HFFc6 (cell line): ENCODE data around the gene HHIPL1. TPM values are rescaled to one million over a fixed set of nuclear protein-coding genes. Genes with fewer than 3 reads are reported as not detected.

Source experiments
- DNase-seq: peaks from one replicate; pipeline ENCODE4 v3.0.0-alpha.2; 2018
- H3K27ac Mint-ChIP-seq: 2 replicates; pipeline ENCODE4 v1.8.0; 2020; ENCODE audit warnings: mild to moderate bottlenecking, mixed read lengths
- H3K27me3 Mint-ChIP-seq: 2 replicates; pipeline ENCODE4 v1.8.0; 2021; ENCODE audit warnings: mild to moderate bottlenecking, moderate library complexity, mixed read lengths; ENCODE audit not compliant: insufficient read depth
- H3K36me3 Mint-ChIP-seq: 2 replicates; pipeline ENCODE4 v1.8.0; 2021; ENCODE audit warnings: low read depth, mixed read lengths
- H3K4me1 Mint-ChIP-seq: 2 replicates; pipeline ENCODE4 v1.8.0; 2020; ENCODE audit warnings: low read depth, mixed read lengths
- H3K4me3 Mint-ChIP-seq: 2 replicates; pipeline ENCODE4 v1.8.0; 2020; ENCODE audit warnings: mild to moderate bottlenecking, moderate library complexity, mixed read lengths
- H3K9me3 Mint-ChIP-seq: 2 replicates; pipeline ENCODE4 v1.8.0; 2020; ENCODE audit warnings: mild to moderate bottlenecking, mixed read lengths
- total RNA-seq, 6 experiments: library from RNA; stranded (reverse); fragmentation: NEBNext Ultra II Directional; extraction: Animal tissue kit (Norgen Biotek cat#: 25700); gene quantifications; 2 replicates in 1 of 6; 3 replicates in 5 of 6; pipeline ENCODE4 v1.2.3, GENCODE V29; 2021
- TF ChIP-seq, protein P1 (sequence below): fragments of 200-600 bp; sonication (generic); IDR thresholded peaks from 2 replicates; pipeline ENCODE4 v1.5.0; 2021; ENCODE audit warnings: antibody characterized with exemption, mild to moderate bottlenecking

Gene HHIPL1
- total RNA-seq, 6 experiments from 2014 or later: 0.99 to 2.8 (median 1.3) TPM

DNA sequence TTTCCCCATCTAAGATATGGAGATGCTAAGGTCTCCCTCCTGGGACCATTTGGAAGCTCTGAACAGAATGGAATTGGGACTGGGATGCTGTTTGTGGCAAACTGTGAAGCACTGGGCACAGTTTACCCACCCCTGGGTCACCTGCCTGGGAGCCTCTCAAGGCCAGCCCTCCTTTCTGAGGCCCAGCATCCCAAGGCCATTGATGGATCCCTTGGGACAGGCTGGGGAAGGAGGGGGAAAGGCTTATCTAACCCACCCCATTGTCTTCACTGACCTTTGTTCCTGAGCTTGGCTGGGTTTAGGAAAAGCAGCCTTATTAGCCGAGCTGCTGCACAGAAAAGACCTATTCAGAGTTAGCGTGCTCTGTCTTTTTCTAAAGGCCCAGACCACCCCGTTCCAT is 46.2 kb upstream of the HHIPL1 start:
- no peak overlapping the region for H3K27ac Mint-ChIP-seq
- peaks cover 50% of the 10 kb centered on the region for H3K4me1 Mint-ChIP-seq
- DNase-seq: no peak
- H3K9me3 Mint-ChIP-seq: no peaks in the 10 kb centered on the region; the same call in 1 of the 2 replicates
- no peak overlapping the region for H3K4me3 Mint-ChIP-seq
- no peaks in the 10 kb centered on the region for H3K27me3 Mint-ChIP-seq
- TF ChIP-seq, protein P1, sequence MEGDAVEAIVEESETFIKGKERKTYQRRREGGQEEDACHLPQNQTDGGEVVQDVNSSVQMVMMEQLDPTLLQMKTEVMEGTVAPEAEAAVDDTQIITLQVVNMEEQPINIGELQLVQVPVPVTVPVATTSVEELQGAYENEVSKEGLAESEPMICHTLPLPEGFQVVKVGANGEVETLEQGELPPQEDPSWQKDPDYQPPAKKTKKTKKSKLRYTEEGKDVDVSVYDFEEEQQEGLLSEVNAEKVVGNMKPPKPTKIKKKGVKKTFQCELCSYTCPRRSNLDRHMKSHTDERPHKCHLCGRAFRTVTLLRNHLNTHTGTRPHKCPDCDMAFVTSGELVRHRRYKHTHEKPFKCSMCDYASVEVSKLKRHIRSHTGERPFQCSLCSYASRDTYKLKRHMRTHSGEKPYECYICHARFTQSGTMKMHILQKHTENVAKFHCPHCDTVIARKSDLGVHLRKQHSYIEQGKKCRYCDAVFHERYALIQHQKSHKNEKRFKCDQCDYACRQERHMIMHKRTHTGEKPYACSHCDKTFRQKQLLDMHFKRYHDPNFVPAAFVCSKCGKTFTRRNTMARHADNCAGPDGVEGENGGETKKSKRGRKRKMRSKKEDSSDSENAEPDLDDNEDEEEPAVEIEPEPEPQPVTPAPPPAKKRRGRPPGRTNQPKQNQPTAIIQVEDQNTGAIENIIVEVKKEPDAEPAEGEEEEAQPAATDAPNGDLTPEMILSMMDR: no peak
- H3K36me3 Mint-ChIP-seq: no peaks in the 10 kb centered on the region; the same call in 1 of the 2 replicates

DNA sequence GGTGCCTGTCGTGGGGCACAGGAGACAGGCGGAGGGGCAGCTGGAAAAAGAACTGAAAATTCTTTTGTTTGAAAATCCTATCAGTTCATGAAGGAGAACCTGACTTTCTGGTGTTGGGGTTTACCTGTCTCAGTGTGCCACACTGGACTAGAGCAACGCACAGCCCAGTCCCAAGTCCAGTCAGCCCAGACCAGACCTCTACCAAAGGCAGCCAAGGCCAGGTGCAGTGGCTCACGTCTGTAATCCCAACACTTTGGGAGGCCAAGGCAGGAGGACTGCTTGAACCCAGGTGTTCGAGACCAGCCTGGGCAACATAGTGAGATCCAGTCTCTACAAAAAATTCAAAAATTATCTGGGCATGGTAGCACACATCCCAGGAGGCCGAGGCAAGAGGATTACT is 45.5 kb upstream of the HHIPL1 start:
- no peak for DNase-seq

DNA sequence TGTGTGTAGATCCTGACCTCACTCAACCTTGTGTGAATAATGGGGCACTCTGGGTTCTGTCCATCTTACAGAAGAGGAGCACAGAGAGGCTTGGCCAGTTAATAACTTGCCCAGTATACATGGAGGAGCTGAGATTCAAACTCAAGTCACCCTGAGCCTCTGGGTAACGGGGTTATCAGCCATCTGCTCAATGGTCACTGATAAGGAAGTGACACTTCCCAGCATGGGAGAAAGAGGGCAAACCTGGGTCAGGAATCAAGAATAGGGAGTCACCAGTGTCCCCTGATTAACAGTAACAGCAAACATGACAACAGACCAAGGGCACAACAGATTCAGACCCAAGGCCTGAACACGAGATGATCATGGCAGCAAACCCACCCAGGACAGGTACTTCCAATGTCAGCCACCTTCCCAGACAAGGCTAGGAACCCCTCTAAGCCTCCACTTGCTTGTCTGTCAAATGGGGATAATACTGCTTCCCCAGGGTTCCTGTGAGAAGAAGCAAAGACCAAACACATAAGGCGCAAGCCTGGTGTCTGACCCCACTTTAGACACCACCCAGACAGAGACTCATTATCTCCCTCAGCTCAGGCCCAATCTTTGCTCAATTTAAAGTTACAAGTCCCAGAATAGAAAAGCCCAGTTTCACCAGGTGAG is 44.6 kb upstream of the HHIPL1 start:
- Mint-ChIP-seq H3K27ac (peak overlapping the region; percentile 19), H3K9me3 (no peaks in the 10 kb centered on the region; the same call in 1 of the 2 replicates), H3K4me1 (peaks cover 47% of the 10 kb centered on the region), H3K4me3 (peak overlapping the region; percentile 31; the same call in 1 of the 2 replicates), H3K36me3 (no peaks in the 10 kb centered on the region; the same call in 1 of the 2 replicates), H3K27me3 (no peaks in the 10 kb centered on the region)
- no peak for DNase-seq
- TF ChIP-seq, protein P1: no peak

More for the DNA sequence above, 45.5 kb upstream of the HHIPL1 start:
- Mint-ChIP-seq H3K4me3 (no peak overlapping the region), H3K4me1 (peaks cover 50% of the 10 kb centered on the region), H3K27me3 (no peaks in the 10 kb centered on the region), H3K9me3 (no peaks in the 10 kb centered on the region; the same call in 1 of the 2 replicates), H3K36me3 (no peaks in the 10 kb centered on the region; the same call in 1 of the 2 replicates), H3K27ac (no peak overlapping the region)
- TF ChIP-seq, protein P1: no peak

DNA sequence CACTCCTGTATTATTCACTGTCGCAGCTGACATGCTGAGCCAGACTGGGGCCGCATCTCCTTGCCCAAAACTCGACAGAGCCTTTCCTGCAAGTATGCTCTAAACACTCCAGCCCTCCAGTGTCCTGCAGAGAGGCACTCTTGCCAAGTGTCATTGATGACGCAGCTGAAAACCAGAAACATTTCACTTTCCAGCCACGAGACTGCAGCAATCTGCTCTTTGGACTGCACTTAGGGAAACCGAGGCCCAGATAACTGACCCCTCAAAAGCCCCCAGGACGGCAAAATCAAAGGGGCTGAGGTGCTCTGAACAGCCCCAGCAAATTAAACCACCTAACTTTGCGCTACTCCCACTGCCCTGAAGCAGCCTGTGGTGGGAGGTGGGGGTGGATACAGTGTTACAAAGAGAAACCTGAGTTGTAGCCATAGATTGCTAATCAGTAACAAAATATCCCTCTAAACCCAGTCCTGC is 43.5 kb upstream of the HHIPL1 start:
- no peaks in the 10 kb centered on the region; the same call in 1 of the 2 replicates for H3K27me3 Mint-ChIP-seq
- peaks cover 45% of the 10 kb centered on the region for H3K4me1 Mint-ChIP-seq
- TF ChIP-seq, protein P1: no peak
- DNase-seq: no peak
- no peaks in the 10 kb centered on the region; the same call in 1 of the 2 replicates for H3K9me3 Mint-ChIP-seq
- H3K27ac Mint-ChIP-seq: peak overlapping the region; percentile 72; the same call in 1 of the 2 replicates
- no peaks in the 10 kb centered on the region; the same call in 1 of the 2 replicates for H3K36me3 Mint-ChIP-seq
- H3K4me3 Mint-ChIP-seq: peak overlapping the region; percentile 91

DNA sequence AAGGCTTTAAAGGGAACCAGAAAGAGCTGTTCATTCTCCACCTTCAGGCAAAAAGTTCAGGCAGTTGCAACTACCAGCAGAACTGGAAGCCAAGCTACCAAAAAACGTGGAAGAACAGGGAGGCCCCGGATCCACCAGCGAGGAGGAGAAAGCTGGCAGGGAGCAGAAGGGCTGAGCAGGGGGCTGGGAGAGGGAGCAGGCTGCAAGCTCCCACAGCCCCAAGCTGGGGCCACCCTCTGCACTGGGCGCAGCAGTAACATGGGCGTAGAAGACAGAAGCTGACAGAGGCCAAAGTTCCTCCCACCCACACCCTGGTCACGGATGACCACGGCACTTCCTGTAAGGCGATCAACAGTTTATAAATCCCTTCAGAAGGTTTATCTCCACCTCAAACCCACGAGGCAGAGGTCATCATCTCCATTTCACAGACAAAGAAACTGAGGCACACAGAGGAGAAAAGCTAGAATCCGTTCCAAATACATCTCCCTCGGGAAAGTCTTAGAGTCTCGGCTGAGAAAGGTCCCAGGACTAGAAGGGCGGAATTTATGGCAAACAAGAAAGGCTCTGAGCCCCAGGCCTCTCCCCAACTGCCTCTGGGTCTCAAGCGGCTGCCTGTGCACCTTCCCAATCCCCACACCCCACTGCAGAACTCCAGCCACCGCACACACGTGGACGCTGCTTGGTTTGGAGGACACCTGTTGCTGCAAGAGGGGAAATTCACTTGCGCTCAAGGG is 42.7 kb upstream of the HHIPL1 start:
- no peaks in the 10 kb centered on the region; the same call in 1 of the 2 replicates for H3K36me3 Mint-ChIP-seq
- peaks cover 41% of the 10 kb centered on the region for H3K4me1 Mint-ChIP-seq
- DNase-seq: peak; percentile 25
- peak overlapping the region; percentile 72 for H3K27ac Mint-ChIP-seq
- H3K9me3 Mint-ChIP-seq: no peaks in the 10 kb centered on the region; the same call in 1 of the 2 replicates
- H3K27me3 Mint-ChIP-seq: no peaks in the 10 kb centered on the region; the same call in 1 of the 2 replicates
- H3K4me3 Mint-ChIP-seq: peak overlapping the region; percentile 91
- TF ChIP-seq, protein P1: no peak
